ENCODE data around the gene PTGER3.
"Not testable (repeated sequence)": the region's sequence is repeated elsewhere in the genome, so short reads cannot be mapped to it uniquely, and the experiment has no call there.

The PTGER3 gene

GRCh38 chr1:70945676-70946075, 101.9 kb downstream of the PTGER3 start:
- DNase-seq = no peak

- DNase-seq = no peak
Observed at GRCh38 chr1:70945251-70945650, 102.4 kb downstream of the PTGER3 start.

GRCh38 chr1:70941563-70941962, 106.1 kb downstream of the PTGER3 start:
- no peak for DNase-seq

GRCh38 chr1:70940398-70940797, 107.2 kb downstream of the PTGER3 start:
- not testable (repeated sequence) for DNase-seq

GRCh38 chr1:70934194-70934961, 113.2 kb downstream of the PTGER3 start:
- no peak for DNase-seq

- no peak for DNase-seq
Observed at GRCh38 chr1:70930062-70930461, 117.6 kb downstream of the PTGER3 start.

- no peak for DNase-seq
Observed at GRCh38 chr1:70922196-70922595, 125.4 kb downstream of the PTGER3 start.
